ENCODE data around the gene MSRB3. TPM values are rescaled to one million over a fixed set of nuclear protein-coding genes. Genes with fewer than 3 reads are reported as not detected.

The MSRB3 gene
- total and polyA plus RNA-seq, 10 of the 15 experiments (the other 5 are each of a cell fraction or from before 2014, with no cell fraction given), result 0.07 to 2.7 (median 1.3) TPM

DNA sequence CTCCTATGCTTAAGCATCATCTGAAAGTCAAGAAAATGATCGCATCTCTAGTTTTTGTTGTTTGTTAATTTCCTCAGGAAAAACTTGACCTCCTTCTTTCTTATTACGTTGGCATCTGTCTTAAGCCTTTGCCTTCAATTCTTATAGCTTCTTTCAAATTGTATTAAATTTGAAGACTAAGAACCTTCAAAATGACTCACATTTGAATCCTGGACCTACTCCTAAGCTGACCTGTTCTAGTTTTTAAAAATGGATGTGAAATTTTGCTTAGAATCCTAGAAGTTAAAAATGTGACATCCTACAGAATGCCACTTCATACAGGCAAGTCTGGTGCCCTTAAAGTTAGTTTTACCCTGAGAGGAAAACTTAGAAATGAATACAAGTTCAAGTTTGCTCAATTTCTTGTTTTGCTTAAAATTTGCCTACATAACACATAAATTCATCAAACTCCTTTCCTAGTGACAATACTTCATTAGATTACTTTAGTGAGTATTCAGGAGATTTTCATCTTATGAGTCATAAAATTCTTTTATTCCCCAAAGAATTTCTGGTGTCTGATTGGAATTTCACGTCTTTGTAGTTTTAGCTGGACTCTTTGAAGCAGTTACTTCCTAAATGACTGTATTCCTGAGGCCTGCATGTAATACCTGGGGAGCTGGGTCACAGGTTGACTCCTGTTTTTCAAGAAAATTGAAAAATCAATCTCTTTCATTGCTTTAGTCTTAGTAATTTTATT is 152.3 kb downstream of the MSRB3 start (continued):
- TF ChIP-seq REST (IDR thresholded peaks at IDR 0.05; ENCODE audit: low read depth, low read length) (no peak), EZH2 (IDR thresholded peaks at IDR 0.05; ENCODE audit: borderline replicate concordance, control insufficient read depth, low read depth, low read length) (no peak)

DNA sequence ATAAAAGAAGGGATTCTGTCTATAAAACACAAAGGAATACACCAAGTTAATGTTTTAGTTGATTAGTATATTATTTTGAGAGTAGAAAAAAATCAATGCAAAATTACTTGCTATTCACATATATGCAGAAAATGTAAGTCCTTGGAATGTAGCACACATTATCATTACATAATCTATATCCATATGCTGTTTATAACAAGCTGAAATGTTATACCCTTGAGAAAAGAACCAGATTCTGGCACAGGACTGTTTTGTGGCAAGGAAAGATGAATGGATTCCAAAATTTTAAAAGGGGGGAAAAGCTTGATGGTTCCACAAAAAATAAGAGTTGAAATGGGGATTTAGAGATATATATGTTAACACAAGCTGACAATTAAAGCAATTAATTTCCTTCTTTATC is 153.6 kb downstream of the MSRB3 start:
- Histone ChIP-seq H4K20me1 (ENCODE audit: control insufficient read depth, insufficient read depth) (no peaks in the 10 kb centered on the region), H3K27ac (ENCODE audit: control insufficient read depth, insufficient read depth) (no peak overlapping the region), H3K9ac (ENCODE audit: control insufficient read depth, insufficient read depth, low read length) (no peak overlapping the region), H3K27me3 (replicated peaks in 1 of 2; ENCODE audit: control insufficient read depth in 2 of 2, insufficient read depth in 2 of 2, low read length in 1 of 2) (no peaks in the 10 kb centered on the region), H3K79me2 (ENCODE audit: control insufficient read depth, insufficient read depth, low read length) (no peaks in the 10 kb centered on the region), H3K4me2 (ENCODE audit: control insufficient read depth, insufficient read depth) (no peak overlapping the region), H3K36me3 (ENCODE audit: control insufficient read depth in 2 of 2, insufficient read depth in 2 of 2, low read length in 1 of 2) (no peaks in the 10 kb centered on the region), H2AFZ (ENCODE audit: control insufficient read depth, low read depth, low read length) (no peak overlapping the region), H3K4me1 (ENCODE audit: control insufficient read depth, insufficient read depth, low read length) (no peaks in the 10 kb centered on the region), H3K9me3 (replicated peaks; ENCODE audit: control insufficient read depth, insufficient read depth, low read length) (no peaks in the 10 kb centered on the region), H3K4me3 (no peak overlapping the region)
- intact Hi-C loops (cut with micrococcal nuclease; ENCODE audit: unreplicated experiment), result no loop called here
- ChIA-PET SMC1A (ENCODE audit: uncharacterized antibody, unreplicated experiment) (interaction anchor here (0.7 kb wide), 3 partner anchors 59 to 1084 kb away, joined by 3 to 6 read pairs (median 3); no protein-coding TSS in a partner anchor), RAD21 (ENCODE audit: unreplicated experiment) (no interaction called here), CTCF (interaction anchor here (0.6 kb wide), 1 partner anchor 96 kb away, joined by 5 read pairs; no protein-coding TSS in a partner anchor), POLR2A (no interaction called here)
- no TSS peak for BruUV-seq (replicated peaks)
- in situ Hi-C loops (cut with MboI), result no loop called here
- no peak for ATAC-seq
- no peak for FAIRE-seq
- DNase-seq (ENCODE audit: low read depth, low spot score), result no peak
- TF ChIP-seq CEBPB (IDR thresholded peaks at IDR 0.05; ENCODE audit: borderline replicate concordance in 1 of 2, low read depth in 2 of 2, low read length in 2 of 2) (no peak), KLF5 (IDR thresholded peaks at IDR 0.05; ENCODE audit: partially characterized antibody) (no peak), CTCF (IDR thresholded peaks at IDR 0.05 in 2 of 3, conservative IDR thresholded peaks at IDR 0.05 in 1 of 3; ENCODE audit: control insufficient read depth in 2 of 3, extremely low read depth in 1 of 3, insufficient read depth in 1 of 3, low read depth in 3 of 3, low read length in 3 of 3) (no peak), ATF7 (IDR thresholded peaks at IDR 0.05; ENCODE audit: low read depth) (no peak), RUNX3 (IDR thresholded peaks at IDR 0.05; ENCODE audit: low read length) (no peak), SMAD1 (IDR thresholded peaks at IDR 0.05; ENCODE audit: low read depth, partially characterized antibody) (no peak)
- TF ChIP-seq, protein P1, sequence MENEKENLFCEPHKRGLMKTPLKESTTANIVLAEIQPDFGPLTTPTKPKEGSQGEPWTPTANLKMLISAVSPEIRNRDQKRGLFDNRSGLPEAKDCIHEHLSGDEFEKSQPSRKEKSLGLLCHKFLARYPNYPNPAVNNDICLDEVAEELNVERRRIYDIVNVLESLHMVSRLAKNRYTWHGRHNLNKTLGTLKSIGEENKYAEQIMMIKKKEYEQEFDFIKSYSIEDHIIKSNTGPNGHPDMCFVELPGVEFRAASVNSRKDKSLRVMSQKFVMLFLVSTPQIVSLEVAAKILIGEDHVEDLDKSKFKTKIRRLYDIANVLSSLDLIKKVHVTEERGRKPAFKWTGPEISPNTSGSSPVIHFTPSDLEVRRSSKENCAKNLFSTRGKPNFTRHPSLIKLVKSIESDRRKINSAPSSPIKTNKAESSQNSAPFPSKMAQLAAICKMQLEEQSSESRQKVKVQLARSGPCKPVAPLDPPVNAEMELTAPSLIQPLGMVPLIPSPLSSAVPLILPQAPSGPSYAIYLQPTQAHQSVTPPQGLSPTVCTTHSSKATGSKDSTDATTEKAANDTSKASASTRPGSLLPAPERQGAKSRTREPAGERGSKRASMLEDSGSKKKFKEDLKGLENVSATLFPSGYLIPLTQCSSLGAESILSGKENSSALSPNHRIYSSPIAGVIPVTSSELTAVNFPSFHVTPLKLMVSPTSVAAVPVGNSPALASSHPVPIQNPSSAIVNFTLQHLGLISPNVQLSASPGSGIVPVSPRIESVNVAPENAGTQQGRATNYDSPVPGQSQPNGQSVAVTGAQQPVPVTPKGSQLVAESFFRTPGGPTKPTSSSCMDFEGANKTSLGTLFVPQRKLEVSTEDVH (IDR thresholded peaks at IDR 0.05; ENCODE audit: low read depth, partially characterized antibody), result no peak

Data from GM12878 (cell line).